Ovary (tissue), 10 donors: Measurements from ENCODE around the gene MRTFA. TPM values are rescaled to one million over a fixed set of nuclear protein-coding genes. Genes with fewer than 3 reads are reported as not detected.

Experiments
- DNase-seq, 5 donors: peaks; one replicate each; pipeline ENCODE4 v3.0.0-alpha.2; 2019 to 2020
- H3K27ac ChIP-seq, 2 donors: fragments of 200-600 bp; one replicate each; pipeline versions ENCODE4 v1.5.1 to v1.8.0; 2019 to 2022
- H3K27me3 ChIP-seq: fragments of 200-600 bp; one replicate; pipeline ENCODE4 v1.8.0; 2022
- H3K36me3 ChIP-seq: fragments of 200-600 bp; sonication (generic); one replicate; pipeline ENCODE4 v1.5.1; 2019
- H3K4me1 ChIP-seq: one replicate; pipeline ENCODE4 v1.8.1; 2013; ENCODE audit warnings: mild to moderate bottlenecking, moderate library complexity; ENCODE audit not compliant: insufficient read depth
- H3K4me3 ChIP-seq: fragments of 200-600 bp; sonication (generic); one replicate; pipeline ENCODE4 v1.5.1; 2017
- H3K9me3 ChIP-seq, 2 donors: fragments of 200-600 bp in 1 of 2; sonication (generic) in 1 of 2; one replicate each; pipeline versions ENCODE4 v1.5.1 to v1.8.1; 2013 to 2019; ENCODE audit warnings: mild to moderate bottlenecking in 1 of 2, moderate library complexity in 1 of 2
- CTCF ChIP-seq, 3 donors: fragments of 450-650 bp in 2 of 3; fragments of 200-600 bp in 1 of 3; IDR thresholded peaks; one replicate each; pipeline versions ENCODE4 v1.5.1 to v1.8.0; 2016 to 2022; ENCODE audit warnings: antibody characterized with exemption in 3 of 3, mild to moderate bottlenecking in 1 of 3
- EP300 ChIP-seq: sonication (generic); formaldehyde crosslinking; IDR thresholded peaks from one replicate; pipeline ENCODE4 v1.6.1; 2017; ENCODE audit warnings: antibody characterized with exemption
- POLR2A ChIP-seq: fragments of 450-650 bp; IDR thresholded peaks from one replicate; pipeline ENCODE4 v1.6.1; 2017; ENCODE audit warnings: antibody characterized with exemption, mild to moderate bottlenecking, moderate library complexity
- WGBS, 3 donors: extraction: QIAGEN DNeasy Blood & Tissue Kit in 1 of 3; methylation state at CpG; one replicate each; pipeline versions ENCODE4 v1.1.5 to v1.1.7; 2013 to 2017; 5-methylcytosine and 5-hydroxymethylcytosine counted together
- intact Hi-C, 4 donors: fragments of 100-400 bp; cut with DNase I; formaldehyde crosslinking; loops; one replicate each; pipeline versions ENCODE4 v1.11.0 to v1.15.1; 2022 to 2023
- long read RNA-seq, 3 donors: library from polyadenylated mRNA in 2 of 3; unstranded in 2 of 3; transcript quantifications; one replicate each; pipeline ENCODE4 v2.0.0 and lab custom pipeline, GENCODE V29; 2021 to 2026
- polyA plus RNA-seq, 2 donors: library from polyadenylated mRNA; stranded (reverse); fragments of 200-250 nt in 1 of 2; fragments of 350-450 nt in 1 of 2; fragmentation: Illumina TruSeq in 1 of 2; extraction: RNeasy Lipid Tissue Mini Kit (QIAGEN cat#74804) in 1 of 2; gene quantifications; one replicate each; pipeline ENCODE4 v1.2.3, GENCODE V29; 2013 to 2014
- total RNA-seq, 7 donors: library from RNA; depleted of rRNA in 2 of 7; stranded (reverse); fragments of >200 nt in 2 of 7; fragmentation: NEBNext Ultra II Directional in 3 of 7; extraction: Animal tissue kit (Norgen Biotek cat#: 25700) in 3 of 7; gene quantifications; one replicate each; pipeline versions ENCODE4 v1.1.0 to v1.2.4, GENCODE V29; 2016 to 2023
- donor health status: DM: no; HTN: no; CAD: no; lungs with moderate emphysema.
- donor health status: DM: no; HTN: no; CAD: no.
- donor health status: Bipolar disorder and iron deficiency.
- donor health status: DM: yes; HTN: yes; CAD: no.
- donor health status: DM: no; HTN: no; CAD: no.
- donor health status: DM: yes; HTN: yes; CAD: no.

MRTFA gene
- total RNA-seq: 10 to 100 TPM; 41.6 to 59.7 (median 55.0) TPM
- polyA plus RNA-seq: 10 to 100 TPM; 15.4 to 29.8 TPM
- long read RNA-seq, donor 1, partial matches to known transcripts: 20 of 31 reads
- long read RNA-seq, donor 1, other reads (novel, unspliced or antisense): 10 of 31 reads
- long read RNA-seq, donor 2, full-length matches to known transcripts: 1 of 1 reads
- long read RNA-seq, donor 2, partial matches to known transcripts: 0 of 1 reads
- long read RNA-seq, donor 2, other reads (novel, unspliced or antisense): 0 of 1 reads
- long read RNA-seq, donor 3, full-length matches to known transcripts: 8 of 36 reads
- long read RNA-seq, donor 3, partial matches to known transcripts: 13 of 36 reads
- long read RNA-seq, donor 3, other reads (novel, unspliced or antisense): 15 of 36 reads

GRCh38 chr22:40636380-40637182 is at the start of gene MRTFA:
Gene MRTFA, minus strand, starts transcription at chr22:40636719.
- TF ChIP-seq POLR2A: peak; percentile 99
- TF ChIP-seq EP300: no peak
- no peak for TF ChIP-seq CTCF (IDR thresholded peaks at IDR 0.05)
- H3K4me3 ChIP-seq: peak within 1 kb of the TSS; percentile 99
- no peaks in the 10 kb centered on the region for H3K27me3 ChIP-seq
- peak within 1 kb of the TSS; percentile 90 to 93 for H3K27ac ChIP-seq
- H3K36me3 ChIP-seq: no peaks in the 10 kb centered on the region
- no peaks in the 10 kb centered on the region for H3K4me1 ChIP-seq
- H3K9me3 ChIP-seq: no peaks in the 10 kb centered on the region
- intact Hi-C loops: loop anchor here in 2 of 4 donors (10.0 kb wide), 2 partner anchors 112 to 122 kb away; no protein-coding TSS in a partner anchor
- 0 to 1% (median 0%) methylated on average over 36 to 82 of the region's 82 CpGs for WGBS, 3 donors
- peak; percentile 100 for DNase-seq

GRCh38 chr22:40685406-40685805 is 48.9 kb upstream of the MRTFA start:
- Histone ChIP-seq H3K9me3 (no peaks in the 10 kb centered on the region), H3K36me3 (no peaks in the 10 kb centered on the region), H3K27ac (no peak overlapping the region), H3K4me3 (no peak overlapping the region), H3K27me3 (no peaks in the 10 kb centered on the region), H3K4me1 (peaks cover 7% of the 10 kb centered on the region)
- no peak for TF ChIP-seq POLR2A
- TF ChIP-seq CTCF (IDR thresholded peaks at IDR 0.05): no peak
- TF ChIP-seq EP300: no peak
- 94 to 98% (median 96%) methylated on average over 3 of the region's 3 CpGs for WGBS, 3 donors
- intact Hi-C loops: no loop called here
- no peak for DNase-seq

- Histone ChIP-seq H3K4me1 (peaks cover 9% of the 10 kb centered on the region), H3K36me3 (no peaks in the 10 kb centered on the region), H3K27me3 (no peaks in the 10 kb centered on the region), H3K27ac (no peak overlapping the region), H3K9me3 (no peaks in the 10 kb centered on the region), H3K4me3 (no peak overlapping the region)
- intact Hi-C loops: loop anchor here in 1 of 4 donors (5.0 kb wide), 2 partner anchors 73 to 213 kb away; no protein-coding TSS in a partner anchor
- 73 to 89% (median 83%) methylated on average over 9 of the region's 9 CpGs for WGBS, 3 donors
- TF ChIP-seq POLR2A: no peak
- no peak for TF ChIP-seq EP300
- TF ChIP-seq CTCF (IDR thresholded peaks at IDR 0.05): no peak
- no peak for DNase-seq
Observed at GRCh38 chr22:40684728-40685127, 48.2 kb upstream of the MRTFA start.

- Histone ChIP-seq H3K9me3 (no peaks in the 10 kb centered on the region), H3K4me1 (peaks cover 14% of the 10 kb centered on the region), H3K27ac (no peak overlapping the region), H3K4me3 (no peak overlapping the region), H3K27me3 (no peaks in the 10 kb centered on the region), H3K36me3 (no peaks in the 10 kb centered on the region)
- no peak for DNase-seq
- intact Hi-C loops: loop anchor here in 1 of 4 donors (5.0 kb wide), 2 partner anchors 76 to 216 kb away; no protein-coding TSS in a partner anchor
- no peak for TF ChIP-seq POLR2A
- TF ChIP-seq EP300: no peak
- no peak for TF ChIP-seq CTCF (IDR thresholded peaks at IDR 0.05)
- 95 to 96% (median 96%) methylated on average over 19 of the region's 19 CpGs for WGBS, 3 donors
Observed at GRCh38 chr22:40681451-40681850, 44.9 kb upstream of the MRTFA start.
